ENCODE results near the gene OVCA2.

DNA sequence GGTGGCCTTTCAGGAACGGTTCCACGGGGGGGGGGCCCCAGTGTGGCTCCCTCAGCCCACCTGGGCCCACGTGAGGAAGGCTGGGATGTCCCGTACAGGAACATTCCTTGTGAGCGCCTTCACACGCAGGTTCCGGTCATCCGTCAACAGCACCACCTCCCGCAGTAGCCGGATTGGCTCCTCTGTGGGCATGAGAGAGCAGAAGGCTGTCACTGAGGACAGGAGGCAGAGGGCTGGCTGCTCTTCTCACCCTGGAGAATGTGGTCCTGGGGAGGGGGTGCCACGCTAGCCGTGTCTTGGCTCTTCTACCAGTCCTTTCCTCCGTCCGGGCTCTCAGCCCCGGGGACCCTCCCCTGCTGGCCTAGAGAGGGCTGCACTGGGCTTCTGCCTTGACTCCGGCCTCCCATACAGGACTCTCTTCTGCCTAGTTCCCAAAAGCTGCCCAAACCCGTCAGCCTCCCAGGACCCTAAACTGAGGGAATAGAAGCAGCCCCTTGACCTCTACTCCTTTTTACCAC is 19.7 kb downstream of the OVCA2 start:
- TF ChIP-seq, protein P1, sequence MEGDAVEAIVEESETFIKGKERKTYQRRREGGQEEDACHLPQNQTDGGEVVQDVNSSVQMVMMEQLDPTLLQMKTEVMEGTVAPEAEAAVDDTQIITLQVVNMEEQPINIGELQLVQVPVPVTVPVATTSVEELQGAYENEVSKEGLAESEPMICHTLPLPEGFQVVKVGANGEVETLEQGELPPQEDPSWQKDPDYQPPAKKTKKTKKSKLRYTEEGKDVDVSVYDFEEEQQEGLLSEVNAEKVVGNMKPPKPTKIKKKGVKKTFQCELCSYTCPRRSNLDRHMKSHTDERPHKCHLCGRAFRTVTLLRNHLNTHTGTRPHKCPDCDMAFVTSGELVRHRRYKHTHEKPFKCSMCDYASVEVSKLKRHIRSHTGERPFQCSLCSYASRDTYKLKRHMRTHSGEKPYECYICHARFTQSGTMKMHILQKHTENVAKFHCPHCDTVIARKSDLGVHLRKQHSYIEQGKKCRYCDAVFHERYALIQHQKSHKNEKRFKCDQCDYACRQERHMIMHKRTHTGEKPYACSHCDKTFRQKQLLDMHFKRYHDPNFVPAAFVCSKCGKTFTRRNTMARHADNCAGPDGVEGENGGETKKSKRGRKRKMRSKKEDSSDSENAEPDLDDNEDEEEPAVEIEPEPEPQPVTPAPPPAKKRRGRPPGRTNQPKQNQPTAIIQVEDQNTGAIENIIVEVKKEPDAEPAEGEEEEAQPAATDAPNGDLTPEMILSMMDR (IDR thresholded peaks at IDR 0.05; ENCODE audit: borderline replicate concordance, extremely low read depth, low read length, poor library complexity, severe bottlenecking): no peak
- no peak for TF ChIP-seq EZH2 (IDR thresholded peaks at IDR 0.05; ENCODE audit: borderline replicate concordance, low read depth, low read length, severe bottlenecking)

All from DND-41 (cell line).